GM13977 (cell line): Measurements from ENCODE around the gene DAGLA.

Experiments used
- DNase-seq: peaks from one replicate; pipeline ENCODE4 v3.0.0; 2012; ENCODE audit warnings: low spot score
- CTCF ChIP-seq: IDR thresholded peaks from 2 replicates; pipeline ENCODE4 v1.5.1; 2012; ENCODE audit warnings: mild to moderate bottlenecking, control low read depth; ENCODE audit not compliant: insufficient read depth; ENCODE audit errors: extremely low read depth, missing control alignments
- in situ Hi-C: fragments of 300-500 bp; cut with MboI; formaldehyde crosslinking; loops from one replicate; pipeline ENCODE4 v1.12.0; 2022; ENCODE audit warnings: low sequenced_read_pairs, low pct_unique_long_range_greater_than_20kb, mixed read lengths, inconsistent platforms; ENCODE audit not compliant: unreplicated experiment

DAGLA gene

GRCh38 chr11:61747967-61748285 is 67.7 kb downstream of the DAGLA start:
- in situ Hi-C loops, result no loop called here
- no peak for TF ChIP-seq CTCF
- no peak for DNase-seq

GRCh38 chr11:61749591-61750217 is 69.5 kb downstream of the DAGLA start:
- TF ChIP-seq CTCF, result no peak
- in situ Hi-C loops, result no loop called here
- no peak for DNase-seq

GRCh38 chr11:61750631-61751273 is 70.6 kb downstream of the DAGLA start:
- DNase-seq, result no peak
- in situ Hi-C loops, result no loop called here

GRCh38 chr11:61751384-61751783 is 71.2 kb downstream of the DAGLA start:
- in situ Hi-C loops, result no loop called here
- no peak for TF ChIP-seq CTCF
- no peak for DNase-seq

More at GRCh38 chr11:61750631-61751273, 70.6 kb downstream of the DAGLA start:
- no peak for TF ChIP-seq CTCF

- DNase-seq, result peak; percentile 87
- in situ Hi-C loops, result no loop called here
- peak; percentile 92 for TF ChIP-seq CTCF
Observed at GRCh38 chr11:61752117-61752924, 72.1 kb downstream of the DAGLA start, which contains the start of gene MYRF. MYRF (plus strand) TSS chr11:61752636; CDS start chr11:61752745, 109 bp downstream.

GRCh38 chr11:61752925-61753521 is 72.8 kb downstream of the DAGLA start:
- in situ Hi-C loops, result no loop called here
- no peak for TF ChIP-seq CTCF
- no peak for DNase-seq
